Ureter (tissue), 1 donor: ENCODE measurements around the gene UBD. TPM values are rescaled to one million over a fixed set of nuclear protein-coding genes. Genes with fewer than 3 reads are reported as not detected.

Experiments
- DNase-seq: peaks from one replicate; pipeline ENCODE4 v3.0.0-alpha.2; 2020; ENCODE audit warnings: low spot score
- total RNA-seq: library from RNA; stranded (reverse); gene quantifications from one replicate; pipeline ENCODE4 v1.2.4, GENCODE V29; 2023
- donor health status: DM: yes; HTN: yes; CAD: no.

The UBD gene
- total RNA-seq, 1 donor from 2014 or later = 8.8 TPM

GRCh38 chr6:29521006-29521680 lies 38.4 kb downstream of the UBD start:
- no peak for DNase-seq

GRCh38 chr6:29520232-29520631 lies 39.3 kb downstream of the UBD start:
- no peak for DNase-seq

- no peak for DNase-seq
These were observed 40.1 kb downstream of the UBD start for GRCh38 chr6:29519291-29520010.

GRCh38 chr6:29517728-29518440 lies 41.6 kb downstream of the UBD start:
- peak; percentile 18 for DNase-seq

GRCh38 chr6:29517245-29517644 lies 42.3 kb downstream of the UBD start:
- DNase-seq = no peak

- peak; percentile 14 for DNase-seq
These were observed 43.4 kb downstream of the UBD start for GRCh38 chr6:29516108-29516507.

- DNase-seq = peak; percentile 14
These were observed 48.7 kb downstream of the UBD start for GRCh38 chr6:29510746-29511300.

- DNase-seq = peak; percentile 17
These were observed 49.3 kb downstream of the UBD start for GRCh38 chr6:29510202-29510601.

- DNase-seq = peak; percentile 5
These were observed 49.8 kb downstream of the UBD start for GRCh38 chr6:29509711-29510110.

- DNase-seq = peak; percentile 15
These were observed 50.3 kb downstream of the UBD start for GRCh38 chr6:29509239-29509638.

- DNase-seq = no peak
These were observed 52.2 kb downstream of the UBD start for GRCh38 chr6:29507319-29507718.

- no peak for DNase-seq
These were observed 53.0 kb downstream of the UBD start for GRCh38 chr6:29506446-29507067.

GRCh38 chr6:29505808-29506207 lies 53.7 kb downstream of the UBD start:
- no peak for DNase-seq

Other genes starting within 250 kb of the UBD start
- not detected for gene OR5V1, start 190.9 kb downstream of the UBD start, total RNA-seq
- gene OR12D3, start 184.4 kb downstream of the UBD start, total RNA-seq = not detected
- gene OR12D2, start 164.1 kb downstream of the UBD start, total RNA-seq = not detected
- gene OR12D1, start 144.8 kb downstream of the UBD start, total RNA-seq = not detected
- gene OR10C1, start 120.4 kb downstream of the UBD start, total RNA-seq = not detected
- gene OR11A1, start 102.7 kb downstream of the UBD start, total RNA-seq = not detected
- gene OR2H1, start 102.6 kb downstream of the UBD start, total RNA-seq = not detected
- gene MAS1L, start 71.8 kb downstream of the UBD start, total RNA-seq = not detected
- not detected for gene OR2H2, start 25.4 kb upstream of the UBD start, total RNA-seq
- 64.3 TPM for gene GABBR1, start 73.5 kb upstream of the UBD start, total RNA-seq
- gene MOG, start 97.4 kb upstream of the UBD start, total RNA-seq = not detected
- 3.0 TPM for gene ZFP57, start 121.4 kb upstream of the UBD start, total RNA-seq
- gene HLA-F, start 163.7 kb upstream of the UBD start, total RNA-seq = 51.6 TPM